SU-DHL-6 (cell line): ENCODE measurements around the gene SLC9A3.

Experiments used
- H2AFZ ChIP-seq: fragments of 200-600 bp; sonication (generic); 2 replicates; pipeline ENCODE4 v1.6.1; 2014; ENCODE audit warnings: low read depth, mild to moderate bottlenecking, moderate library complexity, mixed read lengths, antibody characterized with exemption, low read length; ENCODE audit not compliant: severe bottlenecking
- H3F3A ChIP-seq: fragments of 200-600 bp; shearing (Covaris generic); 2 replicates; pipeline ENCODE4 v1.6.0; 2016; ENCODE audit warnings: antibody characterized with exemption, mild to moderate bottlenecking; ENCODE audit not compliant: insufficient read depth
- H3K27ac ChIP-seq: fragments of 200-600 bp; sonication (generic); 2 replicates; pipeline ENCODE4 v1.5.1; 2016; ENCODE audit warnings: low read depth, mild to moderate bottlenecking, low read length, moderate library complexity, mixed read lengths
- H3K27me3 ChIP-seq: fragments of 200-600 bp; sonication (generic), shearing (Covaris generic); 2 replicates; pipeline ENCODE4 v1.6.0; 2014; ENCODE audit warnings: mild to moderate bottlenecking, low read length
- H3K36me3 ChIP-seq: fragments of 200-600 bp; sonication (generic); 2 replicates; pipeline ENCODE4 v1.6.1; 2014; ENCODE audit warnings: mild to moderate bottlenecking, low read length, mixed read lengths
- H3K4me2 ChIP-seq: fragments of 300-600, 200-600 bp; shearing (Covaris generic), sonication (generic); 2 replicates; pipeline ENCODE4 v1.6.0; 2014; ENCODE audit warnings: low read length, low read depth, mild to moderate bottlenecking; ENCODE audit not compliant: poor library complexity, severe bottlenecking
- H3K4me3 ChIP-seq: fragments of 200-600 bp; sonication (generic); 2 replicates; pipeline ENCODE4 v1.5.1; 2014; ENCODE audit warnings: antibody characterized with exemption, low read length, mild to moderate bottlenecking, mixed read lengths; ENCODE audit not compliant: insufficient read depth, poor library complexity, severe bottlenecking
- H3K79me2 ChIP-seq: fragments of 200-600 bp; sonication (generic); 2 replicates; pipeline ENCODE4 v1.6.1; 2014; ENCODE audit warnings: mild to moderate bottlenecking, low read length, moderate library complexity; ENCODE audit not compliant: insufficient read depth
- H3K9ac ChIP-seq: fragments of 200-600 bp; sonication (generic); 2 replicates; pipeline ENCODE4 v1.7.0; 2014; ENCODE audit warnings: mild to moderate bottlenecking, low read length
- H3K9me2 ChIP-seq: fragments of 200-600 bp; sonication (generic); replicated peaks from 2 replicates; pipeline ENCODE4 v1.6.1; 2014; ENCODE audit warnings: low read length; ENCODE audit not compliant: insufficient read depth
- H3K9me3 ChIP-seq: fragments of 200-600 bp; sonication (generic); 2 replicates; pipeline ENCODE4 v1.6.1; 2014; ENCODE audit warnings: low read length, mixed read lengths; ENCODE audit not compliant: insufficient read depth
- H4K20me1 ChIP-seq: fragments of 200-600 bp; sonication (generic); 2 replicates; pipeline ENCODE4 v1.6.1; 2014; ENCODE audit warnings: low read depth, mild to moderate bottlenecking, antibody characterized with exemption, low read length, moderate library complexity, mixed read lengths
- CTCF ChIP-seq: fragments of 200-600 bp; sonication (generic); IDR thresholded peaks from one replicate; pipeline ENCODE4 v1.5.1; 2017; ENCODE audit warnings: antibody characterized with exemption, mild to moderate bottlenecking, low read length, moderate library complexity; ENCODE audit not compliant: insufficient read depth, poor library complexity, severe bottlenecking
- EZH2phosphoT487 ChIP-seq: fragments of 200-600 bp; sonication (generic), shearing (Covaris generic); conservative IDR thresholded peaks from 2 replicates; pipeline ENCODE4 v1.6.1; 2018; ENCODE audit warnings: mild to moderate bottlenecking, antibody characterized with exemption, low read length, moderate library complexity, mixed read lengths

Gene SLC9A3

DNA sequence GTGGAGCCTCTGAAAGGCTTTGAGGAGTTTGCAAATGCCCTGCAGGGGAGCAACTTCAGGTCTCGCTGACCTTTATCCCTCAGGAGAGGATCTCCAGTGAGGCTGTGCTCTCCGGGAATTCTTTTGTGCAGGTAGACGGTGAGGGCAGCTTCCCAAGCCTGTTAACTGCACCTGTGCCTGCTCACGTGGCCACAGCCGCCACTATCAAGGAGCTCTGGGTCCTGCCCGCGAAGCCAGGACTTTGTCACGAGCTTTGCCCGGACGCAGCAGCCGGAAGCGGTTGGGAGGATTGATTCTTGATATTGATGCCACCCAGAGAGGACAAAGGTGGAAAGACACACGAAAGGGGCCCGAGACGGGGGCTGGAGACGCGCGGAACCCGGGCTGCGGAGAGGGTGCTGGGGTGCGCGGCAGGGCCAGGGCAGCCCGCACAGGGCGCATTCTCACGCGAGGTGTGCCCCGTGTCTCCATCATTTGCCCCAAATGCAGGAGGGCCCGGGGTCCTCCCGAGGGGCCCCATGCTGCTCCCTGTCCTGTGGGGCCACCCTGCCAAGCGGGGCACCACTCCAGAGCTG is 18.2 kb downstream of the SLC9A3 start:
- no peak for TF ChIP-seq EZH2phosphoT487
- TF ChIP-seq CTCF: no peak
- no peaks in the 10 kb centered on the region for H3K27me3 ChIP-seq
- no peaks in the 10 kb centered on the region for H3K9me2 ChIP-seq
- no peak overlapping the region for H3K9ac ChIP-seq
- no peak overlapping the region for H3K27ac ChIP-seq
- H4K20me1 ChIP-seq: no peaks in the 10 kb centered on the region
- no peaks in the 10 kb centered on the region for H3F3A ChIP-seq
- no peaks in the 10 kb centered on the region for H3K9me3 ChIP-seq
- H3K79me2 ChIP-seq: no peaks in the 10 kb centered on the region
- H3K36me3 ChIP-seq: no peaks in the 10 kb centered on the region
- H2AFZ ChIP-seq: no peak overlapping the region
- no peak overlapping the region for H3K4me3 ChIP-seq
- no peak overlapping the region for H3K4me2 ChIP-seq

- Histone ChIP-seq H3K79me2 (no peaks in the 10 kb centered on the region), H3K9me2 (no peaks in the 10 kb centered on the region), H3K27me3 (no peaks in the 10 kb centered on the region), H3K9ac (no peak overlapping the region), H3K27ac (no peak overlapping the region), H3K36me3 (no peaks in the 10 kb centered on the region), H3F3A (no peaks in the 10 kb centered on the region), H2AFZ (no peak overlapping the region), H3K4me3 (no peak overlapping the region), H4K20me1 (no peaks in the 10 kb centered on the region), H3K4me2 (no peak overlapping the region), H3K9me3 (no peaks in the 10 kb centered on the region)
- TF ChIP-seq EZH2phosphoT487 (no peak), CTCF (no peak)
These were observed 19.7 kb downstream of the SLC9A3 start for GRCh38 chr5:504326-505154.

DNA sequence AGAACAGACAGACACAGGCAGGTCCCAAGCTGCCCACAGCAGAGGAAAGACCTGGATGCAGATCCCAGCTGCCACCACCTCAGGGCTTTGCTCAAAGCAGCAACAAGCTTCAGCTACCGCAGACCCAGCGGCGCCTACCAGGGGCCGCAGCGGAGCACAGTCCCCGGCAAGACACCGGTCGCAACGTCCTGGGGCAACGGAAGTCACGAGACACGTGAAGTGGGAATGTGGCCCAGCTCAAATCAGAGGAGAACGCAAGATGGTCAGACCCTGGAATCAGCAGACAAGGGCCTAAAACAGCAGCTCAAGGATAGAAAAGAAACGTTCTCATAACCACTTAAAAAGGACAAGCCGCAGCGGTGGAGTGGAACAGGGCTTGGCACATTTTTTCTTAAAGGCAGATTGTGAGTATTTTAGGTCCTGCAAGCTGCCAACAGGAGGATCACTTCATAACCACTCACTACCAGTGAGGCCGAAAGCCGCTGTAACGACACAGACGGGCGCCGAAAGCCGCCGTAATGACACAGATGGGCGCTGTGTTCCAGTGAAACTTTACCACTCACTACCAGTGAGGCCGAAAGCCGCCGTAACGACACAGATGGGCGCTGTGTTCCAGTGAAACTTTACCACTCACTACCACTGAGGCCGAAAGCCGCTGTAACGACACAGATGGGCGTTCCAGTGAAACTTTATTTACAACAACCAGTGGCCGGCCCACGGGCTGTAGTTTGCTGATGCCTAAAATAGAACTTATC is 21.7 kb downstream of the SLC9A3 start:
- no peak overlapping the region for H2AFZ ChIP-seq
- H4K20me1 ChIP-seq: no peaks in the 10 kb centered on the region
- no peaks in the 10 kb centered on the region for H3K79me2 ChIP-seq
- H3K36me3 ChIP-seq: no peaks in the 10 kb centered on the region
- H3K27me3 ChIP-seq: no peaks in the 10 kb centered on the region
- H3K4me2 ChIP-seq: no peak overlapping the region
- no peak overlapping the region for H3K27ac ChIP-seq
- no peaks in the 10 kb centered on the region for H3K9me3 ChIP-seq
- H3K9ac ChIP-seq: no peak overlapping the region
- no peaks in the 10 kb centered on the region for H3F3A ChIP-seq
- no peaks in the 10 kb centered on the region for H3K9me2 ChIP-seq
- no peak overlapping the region for H3K4me3 ChIP-seq
- TF ChIP-seq CTCF (no peak), EZH2phosphoT487 (no peak)
